WTC11 (cell line): Measurements from ENCODE around the gene ANKRD33B. TPM values are rescaled to one million over a fixed set of nuclear protein-coding genes. Genes with fewer than 3 reads are reported as not detected.

ENCODE experiments used
- ATAC-seq: fragments of 200-7000 bp; cut with Tn5 transposase; 2 replicates; pipeline ENCODE4 v1.10.0; 2021; ENCODE audit warnings: mild to moderate bottlenecking, moderate library complexity
- CTCF ChIA-PET: fragments of 300-600 bp; sonication (Branson Sonifier 250); formaldehyde crosslinking; loops from one replicate; lab custom pipeline; 2021; ENCODE audit warnings: antibody characterized with exemption; lab: Charles Lee
- POLR2A ChIA-PET: fragments of 350-600 bp; sonication (Branson Sonifier 250); formaldehyde crosslinking; loops from one replicate; lab custom pipeline; 2021; ENCODE audit warnings: antibody characterized with exemption; lab: Charles Lee
- DNase-seq: peaks from one replicate; pipeline ENCODE4 v3.0.0; 2021; ENCODE audit warnings: low spot score
- H3K27ac Mint-ChIP-seq: 2 replicates; pipeline ENCODE4 v1.8.0; 2021; ENCODE audit warnings: mixed read lengths
- H3K27me3 Mint-ChIP-seq: 2 replicates; pipeline ENCODE4 v1.8.0; 2021; ENCODE audit warnings: low read depth, mild to moderate bottlenecking, moderate library complexity, mixed read lengths
- H3K36me3 Mint-ChIP-seq: 2 replicates; pipeline ENCODE4 v1.8.0; 2021; ENCODE audit warnings: mixed read lengths
- H3K4me1 Mint-ChIP-seq: 2 replicates; pipeline ENCODE4 v1.8.0; 2022; ENCODE audit warnings: mixed read lengths
- H3K4me3 Mint-ChIP-seq: 2 replicates; pipeline ENCODE4 v1.8.0; 2021; ENCODE audit warnings: mild to moderate bottlenecking, moderate library complexity, mixed read lengths
- H3K9me3 Mint-ChIP-seq: 2 replicates; pipeline ENCODE4 v1.8.0; 2021; ENCODE audit warnings: mixed read lengths
- ESRRA ChIP-seq: sonication (generic); formaldehyde crosslinking; IDR thresholded peaks from 2 replicates; pipeline ENCODE4 v1.8.1; 2022; ENCODE audit warnings: mild to moderate bottlenecking, missing genetic modification reagents, borderline replicate concordance
- FOXJ3 ChIP-seq: sonication (generic); formaldehyde crosslinking; IDR thresholded peaks from 2 replicates; pipeline ENCODE4 v1.9.0; 2021; ENCODE audit warnings: missing genetic modification reagents, mild to moderate bottlenecking, borderline replicate concordance
- HMGA2 ChIP-seq: fragments of 250-450 bp; sonication (Bioruptor Pico); IDR thresholded peaks from 2 replicates; pipeline ENCODE4 v1.4.0; 2021; ENCODE audit warnings: mild to moderate bottlenecking, moderate library complexity
- NR1H2 ChIP-seq: sonication (generic); formaldehyde crosslinking; IDR thresholded peaks from 2 replicates; pipeline ENCODE4 v1.9.0; 2021; ENCODE audit warnings: mild to moderate bottlenecking, moderate library complexity, missing genetic modification reagents
- PRRX2 ChIP-seq: fragments of 250-450 bp; sonication (Bioruptor Pico); IDR thresholded peaks from 2 replicates; pipeline ENCODE4 v1.8.0; 2021; ENCODE audit warnings: mild to moderate bottlenecking
- SMAD3 ChIP-seq: sonication (generic); formaldehyde crosslinking; IDR thresholded peaks from 2 replicates; pipeline ENCODE4 v1.8.0; 2022; ENCODE audit warnings: missing genetic modification reagents, mild to moderate bottlenecking, borderline replicate concordance
- TCF7 ChIP-seq: sonication (generic); formaldehyde crosslinking; IDR thresholded peaks from 2 replicates; pipeline ENCODE4 v1.8.0; 2022; ENCODE audit warnings: mild to moderate bottlenecking, low read depth, missing genetic modification reagents, moderate library complexity
- TEAD1 ChIP-seq: sonication (generic); formaldehyde crosslinking; IDR thresholded peaks from 2 replicates; pipeline ENCODE4 v1.8.0; 2022; ENCODE audit warnings: mild to moderate bottlenecking, missing genetic modification reagents
- ZBTB21 ChIP-seq: sonication (generic); formaldehyde crosslinking; IDR thresholded peaks from 2 replicates; pipeline ENCODE4 v1.8.1; 2023; ENCODE audit warnings: mild to moderate bottlenecking, missing genetic modification reagents, borderline replicate concordance
- ZNF423 ChIP-seq: fragments of 250-450 bp; sonication (Bioruptor Pico); IDR thresholded peaks from 2 replicates; pipeline ENCODE4 v2.1.2; 2022; ENCODE audit warnings: mild to moderate bottlenecking, moderate library complexity
- ZNF671 ChIP-seq: fragments of 250-450 bp; sonication (Bioruptor Pico); IDR thresholded peaks from 2 replicates; pipeline ENCODE4 v1.8.0; 2021; ENCODE audit warnings: mild to moderate bottlenecking
- total RNA-seq: library from RNA; stranded (reverse); gene quantifications from 3 replicates; pipeline ENCODE4 v1.2.3, GENCODE V29; 2021
- TF ChIP-seq, protein P1 (sequence below): sonication (generic); formaldehyde crosslinking; IDR thresholded peaks from 2 replicates; pipeline ENCODE4 v1.8.1; 2023; ENCODE audit warnings: mild to moderate bottlenecking, moderate library complexity, missing genetic modification reagents
- TF ChIP-seq, protein P2 (sequence below): fragments of 250-450 bp; sonication (Bioruptor Pico); IDR thresholded peaks from 2 replicates; pipeline ENCODE4 v1.9.0; 2021; ENCODE audit warnings: mild to moderate bottlenecking, borderline replicate concordance
- TF ChIP-seq, protein P3 (sequence below): sonication (generic); formaldehyde crosslinking; IDR thresholded peaks from 2 replicates; pipeline ENCODE4 v1.8.1; 2023; ENCODE audit warnings: mild to moderate bottlenecking, missing genetic modification reagents, moderate library complexity
- TF ChIP-seq, protein P4 (sequence below): fragments of 250-450 bp; sonication (Bioruptor Pico); IDR thresholded peaks from 2 replicates; pipeline ENCODE4 v1.9.0; 2021; ENCODE audit warnings: mild to moderate bottlenecking
- TF ChIP-seq, protein P5 (sequence below): fragments of 250-450 bp; sonication (Bioruptor Pico); IDR thresholded peaks from 2 replicates; pipeline ENCODE4 v1.8.0; 2021; ENCODE audit warnings: mild to moderate bottlenecking
- TF ChIP-seq, protein P6 (sequence below): sonication (generic); formaldehyde crosslinking; IDR thresholded peaks from 2 replicates; pipeline ENCODE4 v1.8.1; 2022; ENCODE audit warnings: mild to moderate bottlenecking, moderate library complexity, missing genetic modification reagents
- TF ChIP-seq, protein P7 (sequence below): sonication (generic); formaldehyde crosslinking; IDR thresholded peaks from 2 replicates; pipeline ENCODE4 v1.8.0; 2022; ENCODE audit warnings: mild to moderate bottlenecking, missing genetic modification reagents

ANKRD33B gene
- total RNA-seq, 1 experiment from 2014 or later: 9.2 TPM

DNA sequence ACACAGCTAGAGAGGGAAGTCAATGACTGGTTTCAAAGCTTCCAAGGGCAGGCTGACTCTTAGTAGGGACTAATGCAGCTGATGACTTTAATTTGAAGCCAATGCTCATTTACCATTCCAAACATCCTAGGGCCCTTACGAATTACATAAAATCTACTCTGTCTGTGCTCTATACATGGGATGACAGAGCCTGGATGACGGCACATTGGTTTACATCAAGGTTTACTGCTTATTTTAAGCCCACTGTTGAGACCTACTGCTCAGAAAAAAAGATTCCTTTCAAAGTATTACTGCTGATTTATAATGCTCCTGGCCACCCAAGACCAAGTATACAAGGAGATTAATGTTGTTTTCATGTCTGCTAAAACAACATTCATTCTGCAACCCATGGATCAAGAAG, 123.0 kb downstream of the ANKRD33B start (continued):
- TF ChIP-seq, protein P1, sequence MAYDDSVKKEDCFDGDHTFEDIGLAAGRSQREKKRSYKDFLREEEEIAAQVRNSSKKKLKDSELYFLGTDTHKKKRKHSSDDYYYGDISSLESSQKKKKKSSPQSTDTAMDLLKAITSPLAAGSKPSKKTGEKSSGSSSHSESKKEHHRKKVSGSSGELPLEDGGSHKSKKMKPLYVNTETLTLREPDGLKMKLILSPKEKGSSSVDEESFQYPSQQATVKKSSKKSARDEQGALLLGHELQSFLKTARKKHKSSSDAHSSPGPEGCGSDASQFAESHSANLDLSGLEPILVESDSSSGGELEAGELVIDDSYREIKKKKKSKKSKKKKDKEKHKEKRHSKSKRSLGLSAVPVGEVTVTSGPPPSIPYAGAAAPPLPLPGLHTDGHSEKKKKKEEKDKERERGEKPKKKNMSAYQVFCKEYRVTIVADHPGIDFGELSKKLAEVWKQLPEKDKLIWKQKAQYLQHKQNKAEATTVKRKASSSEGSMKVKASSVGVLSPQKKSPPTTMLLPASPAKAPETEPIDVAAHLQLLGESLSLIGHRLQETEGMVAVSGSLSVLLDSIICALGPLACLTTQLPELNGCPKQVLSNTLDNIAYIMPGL (CRISPR knock-in tag): no peak
- TF ChIP-seq, protein P2, sequence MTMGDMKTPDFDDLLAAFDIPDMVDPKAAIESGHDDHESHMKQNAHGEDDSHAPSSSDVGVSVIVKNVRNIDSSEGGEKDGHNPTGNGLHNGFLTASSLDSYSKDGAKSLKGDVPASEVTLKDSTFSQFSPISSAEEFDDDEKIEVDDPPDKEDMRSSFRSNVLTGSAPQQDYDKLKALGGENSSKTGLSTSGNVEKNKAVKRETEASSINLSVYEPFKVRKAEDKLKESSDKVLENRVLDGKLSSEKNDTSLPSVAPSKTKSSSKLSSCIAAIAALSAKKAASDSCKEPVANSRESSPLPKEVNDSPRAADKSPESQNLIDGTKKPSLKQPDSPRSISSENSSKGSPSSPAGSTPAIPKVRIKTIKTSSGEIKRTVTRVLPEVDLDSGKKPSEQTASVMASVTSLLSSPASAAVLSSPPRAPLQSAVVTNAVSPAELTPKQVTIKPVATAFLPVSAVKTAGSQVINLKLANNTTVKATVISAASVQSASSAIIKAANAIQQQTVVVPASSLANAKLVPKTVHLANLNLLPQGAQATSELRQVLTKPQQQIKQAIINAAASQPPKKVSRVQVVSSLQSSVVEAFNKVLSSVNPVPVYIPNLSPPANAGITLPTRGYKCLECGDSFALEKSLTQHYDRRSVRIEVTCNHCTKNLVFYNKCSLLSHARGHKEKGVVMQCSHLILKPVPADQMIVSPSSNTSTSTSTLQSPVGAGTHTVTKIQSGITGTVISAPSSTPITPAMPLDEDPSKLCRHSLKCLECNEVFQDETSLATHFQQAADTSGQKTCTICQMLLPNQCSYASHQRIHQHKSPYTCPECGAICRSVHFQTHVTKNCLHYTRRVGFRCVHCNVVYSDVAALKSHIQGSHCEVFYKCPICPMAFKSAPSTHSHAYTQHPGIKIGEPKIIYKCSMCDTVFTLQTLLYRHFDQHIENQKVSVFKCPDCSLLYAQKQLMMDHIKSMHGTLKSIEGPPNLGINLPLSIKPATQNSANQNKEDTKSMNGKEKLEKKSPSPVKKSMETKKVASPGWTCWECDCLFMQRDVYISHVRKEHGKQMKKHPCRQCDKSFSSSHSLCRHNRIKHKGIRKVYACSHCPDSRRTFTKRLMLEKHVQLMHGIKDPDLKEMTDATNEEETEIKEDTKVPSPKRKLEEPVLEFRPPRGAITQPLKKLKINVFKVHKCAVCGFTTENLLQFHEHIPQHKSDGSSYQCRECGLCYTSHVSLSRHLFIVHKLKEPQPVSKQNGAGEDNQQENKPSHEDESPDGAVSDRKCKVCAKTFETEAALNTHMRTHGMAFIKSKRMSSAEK (CRISPR knock-in tag): no peak
- TF ChIP-seq SMAD3 (no peak), TEAD1 (CRISPR knock-in tag) (no peak), NR1H2 (no peak), PRRX2 (CRISPR knock-in tag) (no peak), ESRRA (CRISPR knock-in tag) (no peak), ZBTB21 (no peak), TCF7 (CRISPR knock-in tag) (no peak)
- TF ChIP-seq, protein P3, sequence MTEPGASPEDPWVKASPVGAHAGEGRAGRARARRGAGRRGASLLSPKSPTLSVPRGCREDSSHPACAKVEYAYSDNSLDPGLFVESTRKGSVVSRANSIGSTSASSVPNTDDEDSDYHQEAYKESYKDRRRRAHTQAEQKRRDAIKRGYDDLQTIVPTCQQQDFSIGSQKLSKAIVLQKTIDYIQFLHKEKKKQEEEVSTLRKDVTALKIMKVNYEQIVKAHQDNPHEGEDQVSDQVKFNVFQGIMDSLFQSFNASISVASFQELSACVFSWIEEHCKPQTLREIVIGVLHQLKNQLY (CRISPR knock-in tag): no peak

DNA sequence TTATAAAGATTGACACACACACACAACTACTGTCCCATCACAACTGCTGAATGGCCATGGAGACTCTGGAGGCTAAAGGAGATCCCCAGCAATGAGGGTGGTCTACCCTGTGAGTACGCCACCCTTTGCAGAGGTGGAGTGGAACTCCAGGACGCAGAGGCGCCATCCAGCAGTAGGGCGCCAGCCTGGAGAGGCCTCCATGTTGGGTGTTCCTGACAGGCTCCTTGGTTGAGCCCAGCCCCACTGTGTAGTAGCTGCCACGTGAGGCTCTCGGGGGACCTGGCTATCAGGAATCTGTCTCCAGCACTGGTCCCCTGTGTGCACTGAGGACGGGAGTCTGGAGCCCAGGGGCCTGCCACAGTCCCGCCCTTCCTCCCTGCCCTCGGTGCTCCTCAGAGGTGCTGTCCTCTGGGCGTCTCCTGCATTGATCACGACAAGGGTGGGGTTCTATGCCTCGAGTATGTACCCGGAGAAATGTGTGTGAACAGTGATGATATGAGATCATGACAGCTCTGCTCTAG, 124.8 kb downstream of the ANKRD33B start:
- POLR2A ChIA-PET: no interaction called here
- no peak for DNase-seq
- peaks cover 17% of the 10 kb centered on the region for H3K36me3 Mint-ChIP-seq
- ATAC-seq: no peak
- peak overlapping the region; percentile 9; the same call in 1 of the 2 replicates for H3K27ac Mint-ChIP-seq
- H3K27me3 Mint-ChIP-seq: no peaks in the 10 kb centered on the region
- CTCF ChIA-PET: interaction anchor here (0.7 to 2.2 kb wide), 19 partner anchors 9 to 299 kb away, joined by 3 to 25 read pairs (median 6); no protein-coding TSS in a partner anchor
- H3K4me1 Mint-ChIP-seq: peaks cover 34% of the 10 kb centered on the region
- TF ChIP-seq ZNF423 (no peak), PRRX2 (CRISPR knock-in tag) (no peak), ZNF671 (CRISPR knock-in tag) (no peak), ZBTB21 (no peak), HMGA2 (CRISPR knock-in tag) (no peak), FOXJ3 (CRISPR knock-in tag) (no peak)
- TF ChIP-seq, protein P4, sequence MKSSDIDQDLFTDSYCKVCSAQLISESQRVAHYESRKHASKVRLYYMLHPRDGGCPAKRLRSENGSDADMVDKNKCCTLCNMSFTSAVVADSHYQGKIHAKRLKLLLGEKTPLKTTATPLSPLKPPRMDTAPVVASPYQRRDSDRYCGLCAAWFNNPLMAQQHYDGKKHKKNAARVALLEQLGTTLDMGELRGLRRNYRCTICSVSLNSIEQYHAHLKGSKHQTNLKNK (CRISPR knock-in tag): no peak
- TF ChIP-seq, protein P5, sequence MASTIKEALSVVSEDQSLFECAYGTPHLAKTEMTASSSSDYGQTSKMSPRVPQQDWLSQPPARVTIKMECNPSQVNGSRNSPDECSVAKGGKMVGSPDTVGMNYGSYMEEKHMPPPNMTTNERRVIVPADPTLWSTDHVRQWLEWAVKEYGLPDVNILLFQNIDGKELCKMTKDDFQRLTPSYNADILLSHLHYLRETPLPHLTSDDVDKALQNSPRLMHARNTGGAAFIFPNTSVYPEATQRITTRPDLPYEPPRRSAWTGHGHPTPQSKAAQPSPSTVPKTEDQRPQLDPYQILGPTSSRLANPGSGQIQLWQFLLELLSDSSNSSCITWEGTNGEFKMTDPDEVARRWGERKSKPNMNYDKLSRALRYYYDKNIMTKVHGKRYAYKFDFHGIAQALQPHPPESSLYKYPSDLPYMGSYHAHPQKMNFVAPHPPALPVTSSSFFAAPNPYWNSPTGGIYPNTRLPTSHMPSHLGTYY (CRISPR knock-in tag): no peak
- TF ChIP-seq, protein P6, sequence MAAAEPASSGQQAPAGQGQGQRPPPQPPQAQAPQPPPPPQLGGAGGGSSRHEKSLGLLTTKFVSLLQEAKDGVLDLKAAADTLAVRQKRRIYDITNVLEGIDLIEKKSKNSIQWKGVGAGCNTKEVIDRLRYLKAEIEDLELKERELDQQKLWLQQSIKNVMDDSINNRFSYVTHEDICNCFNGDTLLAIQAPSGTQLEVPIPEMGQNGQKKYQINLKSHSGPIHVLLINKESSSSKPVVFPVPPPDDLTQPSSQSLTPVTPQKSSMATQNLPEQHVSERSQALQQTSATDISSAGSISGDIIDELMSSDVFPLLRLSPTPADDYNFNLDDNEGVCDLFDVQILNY: no peak
- TF ChIP-seq, protein P7, sequence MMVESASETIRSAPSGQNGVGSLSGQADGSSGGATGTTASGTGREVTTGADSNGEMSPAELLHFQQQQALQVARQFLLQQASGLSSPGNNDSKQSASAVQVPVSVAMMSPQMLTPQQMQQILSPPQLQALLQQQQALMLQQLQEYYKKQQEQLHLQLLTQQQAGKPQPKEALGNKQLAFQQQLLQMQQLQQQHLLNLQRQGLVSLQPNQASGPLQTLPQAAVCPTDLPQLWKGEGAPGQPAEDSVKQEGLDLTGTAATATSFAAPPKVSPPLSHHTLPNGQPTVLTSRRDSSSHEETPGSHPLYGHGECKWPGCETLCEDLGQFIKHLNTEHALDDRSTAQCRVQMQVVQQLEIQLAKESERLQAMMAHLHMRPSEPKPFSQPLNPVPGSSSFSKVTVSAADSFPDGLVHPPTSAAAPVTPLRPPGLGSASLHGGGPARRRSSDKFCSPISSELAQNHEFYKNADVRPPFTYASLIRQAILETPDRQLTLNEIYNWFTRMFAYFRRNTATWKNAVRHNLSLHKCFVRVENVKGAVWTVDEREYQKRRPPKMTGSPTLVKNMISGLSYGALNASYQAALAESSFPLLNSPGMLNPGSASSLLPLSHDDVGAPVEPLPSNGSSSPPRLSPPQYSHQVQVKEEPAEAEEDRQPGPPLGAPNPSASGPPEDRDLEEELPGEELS (CRISPR knock-in tag): no peak
- H3K9me3 Mint-ChIP-seq: peaks cover 14% of the 10 kb centered on the region
- no peak overlapping the region for H3K4me3 Mint-ChIP-seq
